ENCODE results near the gene PPIG. TPM values are rescaled to one million over a fixed set of nuclear protein-coding genes. Genes with fewer than 3 reads are reported as not detected.

PPIG gene
- total RNA-seq, 1 experiment from 2014 or later, result 60.3 TPM

DNA sequence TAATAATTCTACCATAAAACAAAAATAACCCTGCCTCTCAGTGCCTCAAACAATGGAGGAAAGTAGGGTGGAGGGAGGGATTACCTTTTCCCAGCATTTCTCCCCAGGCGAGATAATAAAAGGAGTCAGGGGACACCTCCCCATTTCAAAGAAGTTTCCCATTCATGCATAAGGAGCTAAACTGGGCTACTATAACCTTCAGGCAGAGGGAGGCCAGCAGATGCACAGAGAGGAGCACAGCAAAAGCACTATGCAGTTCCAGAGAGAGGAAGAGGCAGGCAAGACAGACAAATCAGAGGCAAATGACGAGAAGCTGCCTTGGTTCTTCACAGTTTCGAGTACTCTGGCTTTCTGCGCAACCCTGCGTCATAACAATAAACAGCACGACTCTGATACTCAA is 92.7 kb downstream of the PPIG start:
- BruUV-seq (replicated peaks), result no TSS peak
- Histone ChIP-seq H3K4me1 (no peaks in the 10 kb centered on the region), H3K9me3 (no peaks in the 10 kb centered on the region), H3K36me3 (ENCODE audit: control insufficient read depth, insufficient read depth, low read length) (no peaks in the 10 kb centered on the region), H3K27me3 (replicated peaks; ENCODE audit: control insufficient read depth, insufficient read depth, low read length) (no peaks in the 10 kb centered on the region), H3K4me3 (ENCODE audit: low read depth, low read length) (no peak overlapping the region)
- no peak overlapping the region for H3K27ac Mint-ChIP-seq (ENCODE audit: unreplicated experiment)
- no peak overlapping the region for H3K4me3 Mint-ChIP-seq (ENCODE audit: unreplicated experiment)
- no peaks in the 10 kb centered on the region for H3K4me1 Mint-ChIP-seq (ENCODE audit: low read depth, unreplicated experiment)
- no peaks in the 10 kb centered on the region for H3K36me3 Mint-ChIP-seq (ENCODE audit: insufficient read depth, unreplicated experiment)
- ChIA-PET CTCF (no interaction called here), POLR2A (no interaction called here)
- TF ChIP-seq, protein P1, sequence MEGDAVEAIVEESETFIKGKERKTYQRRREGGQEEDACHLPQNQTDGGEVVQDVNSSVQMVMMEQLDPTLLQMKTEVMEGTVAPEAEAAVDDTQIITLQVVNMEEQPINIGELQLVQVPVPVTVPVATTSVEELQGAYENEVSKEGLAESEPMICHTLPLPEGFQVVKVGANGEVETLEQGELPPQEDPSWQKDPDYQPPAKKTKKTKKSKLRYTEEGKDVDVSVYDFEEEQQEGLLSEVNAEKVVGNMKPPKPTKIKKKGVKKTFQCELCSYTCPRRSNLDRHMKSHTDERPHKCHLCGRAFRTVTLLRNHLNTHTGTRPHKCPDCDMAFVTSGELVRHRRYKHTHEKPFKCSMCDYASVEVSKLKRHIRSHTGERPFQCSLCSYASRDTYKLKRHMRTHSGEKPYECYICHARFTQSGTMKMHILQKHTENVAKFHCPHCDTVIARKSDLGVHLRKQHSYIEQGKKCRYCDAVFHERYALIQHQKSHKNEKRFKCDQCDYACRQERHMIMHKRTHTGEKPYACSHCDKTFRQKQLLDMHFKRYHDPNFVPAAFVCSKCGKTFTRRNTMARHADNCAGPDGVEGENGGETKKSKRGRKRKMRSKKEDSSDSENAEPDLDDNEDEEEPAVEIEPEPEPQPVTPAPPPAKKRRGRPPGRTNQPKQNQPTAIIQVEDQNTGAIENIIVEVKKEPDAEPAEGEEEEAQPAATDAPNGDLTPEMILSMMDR (IDR thresholded peaks at IDR 0.05; ENCODE audit: insufficient read depth in 1 of 2, low read depth in 1 of 2, low read length in 1 of 2, severe bottlenecking in 1 of 2, unreplicated experiment in 1 of 2), result no peak
- no peaks in the 10 kb centered on the region for H3K9me3 Mint-ChIP-seq (ENCODE audit: unreplicated experiment)
- no peak for DNase-seq
- H3K27me3 Mint-ChIP-seq (ENCODE audit: insufficient read depth, unreplicated experiment), result peaks cover 3% of the 10 kb centered on the region
- intact Hi-C loops (cut with micrococcal nuclease; ENCODE audit: unreplicated experiment), result loop anchor here (1.0 kb wide), 1 partner anchor 149 kb away; no protein-coding TSS in a partner anchor

DNA sequence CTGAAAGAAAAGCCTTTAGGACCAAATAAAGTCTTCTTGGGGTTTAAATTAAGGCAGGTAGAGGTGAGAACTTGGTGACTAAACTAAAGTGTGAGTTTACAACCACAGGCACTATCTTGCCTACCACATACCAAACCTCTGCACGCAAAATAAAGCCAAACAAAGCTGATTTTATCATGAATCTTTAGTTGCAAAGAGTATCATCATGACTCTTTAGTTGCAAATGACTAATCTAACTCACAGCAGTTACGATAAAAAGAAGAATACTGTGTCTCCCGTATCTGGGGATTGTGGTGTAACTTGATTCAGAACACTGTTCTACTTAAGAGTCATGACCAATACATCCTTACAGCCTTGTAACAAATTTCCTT is 98.9 kb downstream of the PPIG start:
- no peaks in the 10 kb centered on the region for H3K36me3 ChIP-seq (ENCODE audit: control insufficient read depth, insufficient read depth, low read length)
- no peaks in the 10 kb centered on the region for H3K27me3 ChIP-seq (replicated peaks; ENCODE audit: control insufficient read depth, insufficient read depth, low read length)
- no peaks in the 10 kb centered on the region for H3K4me1 Mint-ChIP-seq (ENCODE audit: low read depth, unreplicated experiment)
- TF ChIP-seq, protein P1 (IDR thresholded peaks at IDR 0.05; ENCODE audit: insufficient read depth in 1 of 2, low read depth in 1 of 2, low read length in 1 of 2, severe bottlenecking in 1 of 2, unreplicated experiment in 1 of 2), result no peak
- H3K4me3 Mint-ChIP-seq (ENCODE audit: unreplicated experiment), result no peak overlapping the region
- POLR2A ChIA-PET, result no interaction called here
- no peaks in the 10 kb centered on the region; the same call in 1 of the 2 replicates for H3K4me1 ChIP-seq
- CTCF ChIA-PET, result no interaction called here
- H3K9me3 Mint-ChIP-seq (ENCODE audit: unreplicated experiment), result peaks cover 2% of the 10 kb centered on the region
- peaks cover 3% of the 10 kb centered on the region for H3K27me3 Mint-ChIP-seq (ENCODE audit: insufficient read depth, unreplicated experiment)
- intact Hi-C loops (cut with micrococcal nuclease; ENCODE audit: unreplicated experiment), result no loop called here
- no peak overlapping the region for H3K4me3 ChIP-seq (ENCODE audit: low read depth, low read length)
- no peaks in the 10 kb centered on the region for H3K9me3 ChIP-seq
- no peak overlapping the region for H3K27ac Mint-ChIP-seq (ENCODE audit: unreplicated experiment)
- DNase-seq, result no peak
- H3K36me3 Mint-ChIP-seq (ENCODE audit: insufficient read depth, unreplicated experiment), result no peaks in the 10 kb centered on the region
- BruUV-seq (replicated peaks), result no TSS peak

DNA sequence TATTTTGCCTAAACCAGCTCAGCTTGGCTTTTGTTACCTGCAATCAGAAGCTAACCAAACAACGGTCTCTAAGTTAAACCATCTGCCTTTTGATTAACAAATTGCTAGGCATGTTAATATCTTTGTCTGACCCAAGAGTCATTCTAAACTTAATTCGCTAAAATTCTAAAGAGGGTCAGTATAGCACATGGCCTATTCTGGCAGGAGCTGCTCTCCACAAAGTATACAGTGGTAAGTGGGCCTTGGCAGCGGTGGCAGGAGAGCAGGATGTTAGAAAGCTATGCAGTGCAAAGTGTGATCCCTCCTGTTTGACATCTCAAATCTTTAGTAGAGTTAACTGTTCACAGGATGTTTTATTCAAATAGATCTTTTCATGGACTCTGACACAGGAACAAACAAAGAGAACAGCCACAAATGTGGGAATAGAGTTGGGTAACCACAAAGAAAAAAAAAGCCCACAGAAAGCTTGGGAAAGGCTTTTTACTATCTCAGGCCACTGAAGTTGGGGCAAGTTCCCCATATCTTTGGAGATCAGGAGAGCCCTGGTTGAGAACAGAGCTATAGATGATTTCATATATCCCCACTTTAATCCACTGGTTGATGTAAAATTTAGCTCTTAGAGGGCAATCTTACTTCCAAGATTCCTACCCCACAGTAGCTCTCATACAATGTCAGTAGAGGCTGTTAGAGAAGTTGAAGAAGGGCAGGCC is 99.4 kb downstream of the PPIG start:
- POLR2A ChIA-PET, result interaction anchor here (0.9 kb wide), 1 partner anchor 11 kb away, joined by 3 read pairs; the partner anchor contains the start of genes CFAP210 and PHOSPHO2
- Mint-ChIP-seq H3K4me1 (ENCODE audit: low read depth, unreplicated experiment) (no peaks in the 10 kb centered on the region), H3K4me3 (ENCODE audit: unreplicated experiment) (no peak overlapping the region), H3K9me3 (ENCODE audit: unreplicated experiment) (peaks cover 7% of the 10 kb centered on the region), H3K27ac (ENCODE audit: unreplicated experiment) (no peak overlapping the region), H3K27me3 (ENCODE audit: insufficient read depth, unreplicated experiment) (peaks cover 3% of the 10 kb centered on the region), H3K36me3 (ENCODE audit: insufficient read depth, unreplicated experiment) (no peaks in the 10 kb centered on the region)
- TF ChIP-seq, protein P1 (IDR thresholded peaks at IDR 0.05; ENCODE audit: insufficient read depth in 1 of 2, low read depth in 1 of 2, low read length in 1 of 2, severe bottlenecking in 1 of 2, unreplicated experiment in 1 of 2), result no peak
- DNase-seq, result no peak
- BruUV-seq (replicated peaks), result no TSS peak
- H3K36me3 ChIP-seq (ENCODE audit: control insufficient read depth, insufficient read depth, low read length), result no peaks in the 10 kb centered on the region
- no peaks in the 10 kb centered on the region; the same call in 1 of the 2 replicates for H3K4me1 ChIP-seq
- H3K4me3 ChIP-seq (ENCODE audit: low read depth, low read length), result no peak overlapping the region
- no peaks in the 10 kb centered on the region for H3K9me3 ChIP-seq
- CTCF ChIA-PET, result no interaction called here
- intact Hi-C loops (cut with micrococcal nuclease; ENCODE audit: unreplicated experiment), result no loop called here
- H3K27me3 ChIP-seq (replicated peaks; ENCODE audit: control insufficient read depth, insufficient read depth, low read length), result no peaks in the 10 kb centered on the region

Data from Caco-2 (cell line).